Common myeloid progenitor, CD34-positive (primary cell): ENCODE measurements around the gene TSKU.

Source experiments
- CTCF ChIA-PET: fragments of 350-600 bp; sonication (Branson Sonifier 250); formaldehyde crosslinking; loops from one replicate; lab custom pipeline; 2021; ENCODE audit warnings: antibody characterized with exemption; lab: Charles Lee
- POLR2A ChIA-PET: fragments of 350-600 bp; sonication (Branson Sonifier 250); formaldehyde crosslinking; loops from one replicate; lab custom pipeline; 2021; ENCODE audit warnings: antibody characterized with exemption; lab: Charles Lee
- DNase-seq, 3 donors: peaks; one replicate each; pipeline versions ENCODE4 v3.0.0 to v3.0.0-alpha.2; 2013
- H3K27ac ChIP-seq, 2 experiments: 1 replicate in 1 of 2; 2 replicates in 1 of 2; pipeline ENCODE4 v1.7.0; 2013; ENCODE audit warnings: inconsistent platforms in 2 of 2, low read length in 2 of 2, mild to moderate bottlenecking in 2 of 2, low read depth in 1 of 2, moderate library complexity in 1 of 2; ENCODE audit not compliant: severe bottlenecking in 2 of 2, insufficient read depth in 1 of 2, poor library complexity in 1 of 2
- H3K27me3 ChIP-seq, 5 experiments: replicated peaks in 2 of 5; 1 replicate in 3 of 5; 2 replicates in 2 of 5; pipeline versions ENCODE4 v1.6.1 to v1.7.0; 2013; ENCODE audit warnings: low read length in 4 of 5, mild to moderate bottlenecking in 2 of 5, moderate library complexity in 2 of 5, inconsistent platforms in 1 of 5; ENCODE audit not compliant: insufficient read depth in 5 of 5, control insufficient read depth in 4 of 5
- H3K36me3 ChIP-seq, 4 experiments: 1 replicate in 2 of 4; 2 replicates in 2 of 4; pipeline versions ENCODE4 v1.6.1 to v1.7.0; 2013; ENCODE audit warnings: low read length in 3 of 4, control low read depth in 1 of 4, mild to moderate bottlenecking in 1 of 4; ENCODE audit not compliant: control insufficient read depth in 4 of 4, insufficient read depth in 4 of 4
- H3K4me1 ChIP-seq, 4 experiments: 1 replicate in 3 of 4; 2 replicates in 1 of 4; pipeline versions ENCODE4 v1.6.1 to v1.7.1; 2013; ENCODE audit warnings: low read length in 3 of 4, mild to moderate bottlenecking in 3 of 4, control low read depth in 1 of 4, inconsistent platforms in 1 of 4, moderate library complexity in 1 of 4; ENCODE audit not compliant: control insufficient read depth in 4 of 4, insufficient read depth in 4 of 4; ENCODE audit errors: control extremely low read depth in 1 of 4
- H3K4me3 ChIP-seq, 7 experiments: 1 replicate in 4 of 7; 2 replicates in 3 of 7; pipeline versions ENCODE4 v1.5.1 to v1.7.0; 2013; ENCODE audit warnings: mild to moderate bottlenecking in 7 of 7, low read length in 6 of 7, moderate library complexity in 6 of 7, inconsistent platforms in 2 of 7, low read depth in 2 of 7, control low read depth in 1 of 7; ENCODE audit not compliant: insufficient read depth in 4 of 7, control insufficient read depth in 1 of 7; ENCODE audit errors: extremely low read depth in 1 of 7
- H3K9me3 ChIP-seq, 5 experiments: 1 replicate in 4 of 5; 2 replicates in 1 of 5; pipeline versions ENCODE4 v1.6.1 to v1.7.1; 2013; ENCODE audit warnings: low read length in 4 of 5, mild to moderate bottlenecking in 2 of 5, inconsistent platforms in 1 of 5, low read depth in 1 of 5, moderate library complexity in 1 of 5; ENCODE audit not compliant: control insufficient read depth in 4 of 5, insufficient read depth in 2 of 5; ENCODE audit errors: control extremely low read depth in 1 of 5
- WGBS: methylation state at CpG from one replicate; pipeline ENCODE4 v1.1.5; 2013; ENCODE audit not compliant: insufficient coverage; 5-methylcytosine and 5-hydroxymethylcytosine counted together

Gene TSKU

GRCh38 chr11:76777305-76777704, 5.9 kb upstream of the TSKU start:
- no peak overlapping the region for H3K4me3 ChIP-seq
- H3K27me3 ChIP-seq, result peaks cover 0 to 9% (median 3%) of the 10 kb centered on the region in 5 experiments
- ChIA-PET CTCF (interaction anchor here (0.8 kb wide), 1 partner anchor 21 kb away, joined by 4 read pairs; no protein-coding TSS in a partner anchor), POLR2A (no interaction called here)
- H3K27ac ChIP-seq, result no peak overlapping the region
- no peak for DNase-seq
- H3K4me1 ChIP-seq, result peaks cover 0 to 4% (median 3%) of the 10 kb centered on the region in 4 experiments
- no peaks in the 10 kb centered on the region for H3K36me3 ChIP-seq
- peaks cover 0 to 20% (median 8%) of the 10 kb centered on the region in 5 experiments for H3K9me3 ChIP-seq

GRCh38 chr11:76777876-76778275, 5.3 kb upstream of the TSKU start:
- Histone ChIP-seq H3K27ac (no peak overlapping the region), H3K4me3 (no peak overlapping the region), H3K36me3 (no peaks in the 10 kb centered on the region), H3K9me3 (peaks cover 0 to 20% (median 8%) of the 10 kb centered on the region in 5 experiments), H3K27me3 (peaks cover 0 to 9% (median 3%) of the 10 kb centered on the region in 5 experiments), H3K4me1 (peaks cover 0 to 10% (median 9%) of the 10 kb centered on the region in 4 experiments)
- ChIA-PET POLR2A (no interaction called here), CTCF (interaction anchor here (1.9 kb wide), 1 partner anchor 8 kb away, joined by 9 read pairs; no protein-coding TSS in a partner anchor)
- WGBS, result no CpG with 5 or more reads among the region's 2 CpGs
- no peak for DNase-seq

- WGBS, result 100% methylated on average over 3 of the region's 3 CpGs
- Histone ChIP-seq H3K36me3 (no peaks in the 10 kb centered on the region), H3K27ac (no peak overlapping the region), H3K4me3 (no peak overlapping the region), H3K9me3 (peaks cover 0 to 20% (median 8%) of the 10 kb centered on the region in 5 experiments), H3K27me3 (peaks cover 0 to 15% (median 3%) of the 10 kb centered on the region in 5 experiments), H3K4me1 (peaks cover 0 to 18% (median 16%) of the 10 kb centered on the region in 4 experiments)
- ChIA-PET CTCF (interaction anchor here (1.5 to 1.9 kb wide), 3 partner anchors 9 to 20 kb away, joined by 6 to 9 read pairs (median 7); no protein-coding TSS in a partner anchor), POLR2A (no interaction called here)
- DNase-seq, result no peak
Observed at GRCh38 chr11:76778874-76779273, 4.3 kb upstream of the TSKU start.

GRCh38 chr11:76781046-76781801, 1.9 kb upstream of the TSKU start:
- peaks cover 0 to 11% (median 8%) of the 10 kb centered on the region in 5 experiments for H3K9me3 ChIP-seq
- 97% methylated on average over 8 of the region's 8 CpGs for WGBS
- no peak overlapping the region for H3K4me3 ChIP-seq
- no peak overlapping the region for H3K27ac ChIP-seq
- no peaks in the 10 kb centered on the region for H3K36me3 ChIP-seq
- H3K4me1 ChIP-seq, result peaks cover 0 to 25% (median 23%) of the 10 kb centered on the region in 4 experiments
- POLR2A ChIA-PET, result no interaction called here
- H3K27me3 ChIP-seq, result peaks cover 0 to 38% (median 10%) of the 10 kb centered on the region in 5 experiments
- CTCF ChIA-PET, result interaction anchor here (0.7 to 1.9 kb wide), 3 partner anchors 9 to 17 kb away, joined by 3 to 6 read pairs (median 5); no protein-coding TSS in a partner anchor
- no peak for DNase-seq

- ChIA-PET POLR2A (interaction anchor here (0.7 kb wide), 1 partner anchor 10 kb away, joined by 5 read pairs; no protein-coding TSS in a partner anchor), CTCF (interaction anchor here (1.4 to 1.9 kb wide), 2 partner anchors 10 to 16 kb away, joined by 5 to 6 read pairs; no protein-coding TSS in a partner anchor)
- H3K4me3 ChIP-seq, result peak overlapping the region in 3 of 7 experiments; percentile 66 to 81 (median 72)
- 84% methylated on average over 2 of the region's 5 CpGs for WGBS
- peaks cover 0 to 44% (median 10%) of the 10 kb centered on the region in 5 experiments for H3K27me3 ChIP-seq
- no peaks in the 10 kb centered on the region for H3K36me3 ChIP-seq
- DNase-seq, result no peak
- H3K27ac ChIP-seq, result no peak overlapping the region
- H3K4me1 ChIP-seq, result peaks cover 0 to 25% (median 23%) of the 10 kb centered on the region in 4 experiments
- peaks cover 0 to 5% (median 3%) of the 10 kb centered on the region in 5 experiments for H3K9me3 ChIP-seq
Observed at GRCh38 chr11:76781807-76782530, 1.2 kb upstream of the TSKU start.

GRCh38 chr11:76782531-76783293, 444 bp upstream of the TSKU start:
- ChIA-PET CTCF (no interaction called here), POLR2A (interaction anchor here (0.7 kb wide), 1 partner anchor 10 kb away, joined by 5 read pairs; no protein-coding TSS in a partner anchor)
- WGBS, result 0% methylated on average over 21 of the region's 38 CpGs
- H3K4me1 ChIP-seq, result peaks cover 0 to 25% (median 23%) of the 10 kb centered on the region in 4 experiments
- H3K36me3 ChIP-seq, result no peaks in the 10 kb centered on the region
- H3K4me3 ChIP-seq, result peak overlapping the region; percentile 17 to 81 (median 66)
- DNase-seq, result peak; percentile 54 to 81 (median 73)
- H3K9me3 ChIP-seq, result no peaks in the 10 kb centered on the region
- peaks cover 0 to 44% (median 10%) of the 10 kb centered on the region in 5 experiments for H3K27me3 ChIP-seq
- peak overlapping the region in 1 of 2 experiments; percentile 45 for H3K27ac ChIP-seq
